Neural cell (in vitro differentiated cells): Measurements from ENCODE around the gene SH3PXD2A. TPM values are rescaled to one million over a fixed set of nuclear protein-coding genes. Genes with fewer than 3 reads are reported as not detected.

ENCODE experiments used
- H2AFZ ChIP-seq: fragments of 200-600, 300-800 bp; sonication (generic), shearing (Covaris generic); 2 replicates; pipeline ENCODE4 v1.6.0; 2014; ENCODE audit warnings: low read depth, mild to moderate bottlenecking, antibody characterized with exemption, low read length, moderate library complexity
- H3F3A ChIP-seq: fragments of 200-600 bp; shearing (Covaris generic); 2 replicates; pipeline ENCODE4 v1.6.1; 2016; ENCODE audit warnings: mild to moderate bottlenecking, moderate library complexity, mixed read lengths, antibody characterized with exemption, low read length; ENCODE audit not compliant: insufficient read depth, poor library complexity, severe bottlenecking
- H3K27ac ChIP-seq: fragments of 200-600, 300-800 bp; sonication (generic), shearing (Covaris generic); 2 replicates; pipeline ENCODE4 v1.5.1; 2014; ENCODE audit warnings: mild to moderate bottlenecking, low read length, moderate library complexity
- H3K27me3 ChIP-seq: fragments of 300-800, 200-600 bp; sonication (generic), shearing (Covaris generic); 2 replicates; pipeline ENCODE4 v1.6.0; 2014; ENCODE audit warnings: mild to moderate bottlenecking, low read depth, low read length, moderate library complexity; ENCODE audit not compliant: insufficient read depth
- H3K36me3 ChIP-seq: fragments of 300-800, 200-600 bp; sonication (generic), shearing (Covaris generic); 2 replicates; pipeline ENCODE4 v1.5.1; 2014; ENCODE audit warnings: mild to moderate bottlenecking, antibody characterized with exemption, low read length, moderate library complexity; ENCODE audit not compliant: insufficient read depth
- H3K4me2 ChIP-seq: fragments of 300-800, 200-600 bp; sonication (generic), shearing (Covaris generic); 2 replicates; pipeline ENCODE4 v1.6.0; 2014; ENCODE audit warnings: mild to moderate bottlenecking, low read length
- H3K4me3 ChIP-seq: fragments of 300-800, 200-600 bp; sonication (generic), shearing (Covaris generic); 2 replicates; pipeline ENCODE4 v1.5.1; 2014; ENCODE audit warnings: mild to moderate bottlenecking, low read length, moderate library complexity
- H3K79me2 ChIP-seq: fragments of 200-600 bp; shearing (Covaris generic); replicated peaks from 2 replicates; pipeline ENCODE4 v1.6.0; 2014; ENCODE audit warnings: mild to moderate bottlenecking, low read length, moderate library complexity; ENCODE audit not compliant: insufficient read depth
- H3K9ac ChIP-seq: fragments of 300-800, 200-600 bp; sonication (generic), shearing (Covaris generic); 2 replicates; pipeline ENCODE4 v1.6.1; 2016; ENCODE audit warnings: mild to moderate bottlenecking, low read length, mixed read lengths
- H3K9me2 ChIP-seq: fragments of 200-600 bp; shearing (Covaris generic); 2 replicates; pipeline ENCODE4 v1.6.1; 2016; ENCODE audit warnings: mild to moderate bottlenecking, low read length, mixed read lengths; ENCODE audit not compliant: insufficient read depth
- H3K9me3 ChIP-seq: fragments of 200-600, 300-800 bp; sonication (generic), shearing (Covaris generic); 2 replicates; pipeline ENCODE4 v1.6.1; 2016; ENCODE audit warnings: mild to moderate bottlenecking, mixed run types, low read length, moderate library complexity, mixed read lengths
- H4K20me1 ChIP-seq: fragments of 200-600 bp; shearing (Covaris generic); 2 replicates; pipeline ENCODE4 v1.6.1; 2016; ENCODE audit warnings: mild to moderate bottlenecking, mixed run types; ENCODE audit not compliant: insufficient read depth
- EP300 ChIP-seq: fragments of 450-650 bp; conservative IDR thresholded peaks from 2 replicates; pipeline ENCODE4 v1.6.1; 2014; ENCODE audit warnings: antibody characterized with exemption, mild to moderate bottlenecking, moderate library complexity; ENCODE audit not compliant: poor library complexity, severe bottlenecking
- EZH2 ChIP-seq: fragments of 200-600, 300-800 bp; shearing (Covaris generic), sonication (generic); IDR thresholded peaks from 2 replicates; pipeline ENCODE4 v1.6.1; 2014; ENCODE audit warnings: antibody characterized with exemption, low read length, borderline replicate concordance, mild to moderate bottlenecking; ENCODE audit not compliant: insufficient read depth, poor library complexity, severe bottlenecking
- MXI1 ChIP-seq: fragments of 450-650 bp; conservative IDR thresholded peaks from 2 replicates; pipeline ENCODE4 v1.6.1; 2014; ENCODE audit warnings: antibody characterized with exemption, mild to moderate bottlenecking; ENCODE audit not compliant: poor library complexity, severe bottlenecking
- POLR2AphosphoS5 ChIP-seq: IDR thresholded peaks from 2 replicates; pipeline ENCODE4 v1.6.1; 2012
- RAD21 ChIP-seq: fragments of 450-650 bp; conservative IDR thresholded peaks from 2 replicates; pipeline ENCODE4 v1.6.1; 2014; ENCODE audit warnings: antibody characterized with exemption, mild to moderate bottlenecking, moderate library complexity
- SMC3 ChIP-seq: fragments of 450-650 bp; conservative IDR thresholded peaks from 2 replicates; pipeline ENCODE4 v1.6.1; 2014; ENCODE audit warnings: antibody characterized with exemption, mild to moderate bottlenecking, moderate library complexity; ENCODE audit not compliant: poor library complexity
- TAF1 ChIP-seq: IDR thresholded peaks from 2 replicates; pipeline ENCODE4 v1.6.1; 2012; ENCODE audit warnings: low read depth
- polyA plus RNA-seq: library from polyadenylated mRNA; depleted of rRNA; stranded (reverse); fragments of >200 nt; gene quantifications from 2 replicates; pipeline ENCODE4 v1.2.3, GENCODE V29; 2014
- TF ChIP-seq, protein P1 (sequence below): fragments of 450-650 bp; IDR thresholded peaks from 2 replicates; pipeline ENCODE4 v1.5.1; 2014; ENCODE audit warnings: antibody characterized with exemption, mild to moderate bottlenecking, moderate library complexity; ENCODE audit not compliant: poor library complexity, severe bottlenecking
- TF ChIP-seq, protein P2 (sequence below): IDR thresholded peaks from 2 replicates; pipeline ENCODE4 v1.6.1; 2012; ENCODE audit warnings: borderline replicate concordance

Gene SH3PXD2A
- polyA plus RNA-seq, 1 donor from 2014 or later, result 5.2 TPM

DNA sequence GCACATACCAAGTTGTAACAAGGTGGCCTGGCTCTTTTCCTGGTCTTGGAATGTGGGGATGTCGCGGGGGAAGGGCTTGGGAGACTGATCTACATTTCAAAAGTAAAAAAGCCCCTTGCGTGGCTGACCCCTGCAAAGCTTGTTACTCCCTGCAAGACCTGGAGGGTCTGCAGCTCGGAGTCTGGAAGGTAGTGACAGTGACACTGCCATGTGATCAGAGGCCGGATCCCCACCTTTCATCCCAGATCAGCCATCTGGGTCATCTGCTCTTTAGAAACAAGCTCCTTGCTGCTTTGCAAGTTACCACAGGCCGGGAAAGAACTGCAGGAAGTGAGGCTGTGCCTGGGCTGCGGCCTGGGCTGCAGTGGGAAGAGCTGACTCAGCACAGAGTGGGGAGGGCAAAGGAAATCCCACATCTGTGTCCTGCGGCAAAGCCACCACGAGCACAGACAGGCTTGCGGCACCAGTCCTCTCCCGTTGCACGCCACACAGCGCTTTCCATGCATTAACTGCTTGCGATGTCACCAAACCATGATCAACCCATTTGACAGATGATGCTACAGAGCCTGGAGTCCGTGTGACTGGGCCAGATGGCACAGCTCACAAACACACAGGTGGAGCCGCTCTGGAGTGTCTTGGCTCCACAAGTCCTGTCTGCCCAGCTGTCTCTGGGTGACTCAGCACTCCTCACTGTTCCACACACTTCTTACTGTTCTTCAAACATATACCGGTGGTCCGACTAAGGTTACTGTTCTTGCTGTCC, 97.7 kb downstream of the SH3PXD2A start:
- H3K9me3 ChIP-seq, result no peaks in the 10 kb centered on the region
- no peaks in the 10 kb centered on the region for H3K27me3 ChIP-seq
- H3K4me2 ChIP-seq, result no peak overlapping the region
- no peak overlapping the region for H3K27ac ChIP-seq
- no peak for TF ChIP-seq RAD21
- TF ChIP-seq TAF1, result no peak
- TF ChIP-seq EP300, result no peak
- TF ChIP-seq, protein P1, sequence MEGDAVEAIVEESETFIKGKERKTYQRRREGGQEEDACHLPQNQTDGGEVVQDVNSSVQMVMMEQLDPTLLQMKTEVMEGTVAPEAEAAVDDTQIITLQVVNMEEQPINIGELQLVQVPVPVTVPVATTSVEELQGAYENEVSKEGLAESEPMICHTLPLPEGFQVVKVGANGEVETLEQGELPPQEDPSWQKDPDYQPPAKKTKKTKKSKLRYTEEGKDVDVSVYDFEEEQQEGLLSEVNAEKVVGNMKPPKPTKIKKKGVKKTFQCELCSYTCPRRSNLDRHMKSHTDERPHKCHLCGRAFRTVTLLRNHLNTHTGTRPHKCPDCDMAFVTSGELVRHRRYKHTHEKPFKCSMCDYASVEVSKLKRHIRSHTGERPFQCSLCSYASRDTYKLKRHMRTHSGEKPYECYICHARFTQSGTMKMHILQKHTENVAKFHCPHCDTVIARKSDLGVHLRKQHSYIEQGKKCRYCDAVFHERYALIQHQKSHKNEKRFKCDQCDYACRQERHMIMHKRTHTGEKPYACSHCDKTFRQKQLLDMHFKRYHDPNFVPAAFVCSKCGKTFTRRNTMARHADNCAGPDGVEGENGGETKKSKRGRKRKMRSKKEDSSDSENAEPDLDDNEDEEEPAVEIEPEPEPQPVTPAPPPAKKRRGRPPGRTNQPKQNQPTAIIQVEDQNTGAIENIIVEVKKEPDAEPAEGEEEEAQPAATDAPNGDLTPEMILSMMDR, result no peak
- TF ChIP-seq EZH2, result no peak
- TF ChIP-seq SMC3, result no peak
- no peak for TF ChIP-seq MXI1
- TF ChIP-seq, protein P2, sequence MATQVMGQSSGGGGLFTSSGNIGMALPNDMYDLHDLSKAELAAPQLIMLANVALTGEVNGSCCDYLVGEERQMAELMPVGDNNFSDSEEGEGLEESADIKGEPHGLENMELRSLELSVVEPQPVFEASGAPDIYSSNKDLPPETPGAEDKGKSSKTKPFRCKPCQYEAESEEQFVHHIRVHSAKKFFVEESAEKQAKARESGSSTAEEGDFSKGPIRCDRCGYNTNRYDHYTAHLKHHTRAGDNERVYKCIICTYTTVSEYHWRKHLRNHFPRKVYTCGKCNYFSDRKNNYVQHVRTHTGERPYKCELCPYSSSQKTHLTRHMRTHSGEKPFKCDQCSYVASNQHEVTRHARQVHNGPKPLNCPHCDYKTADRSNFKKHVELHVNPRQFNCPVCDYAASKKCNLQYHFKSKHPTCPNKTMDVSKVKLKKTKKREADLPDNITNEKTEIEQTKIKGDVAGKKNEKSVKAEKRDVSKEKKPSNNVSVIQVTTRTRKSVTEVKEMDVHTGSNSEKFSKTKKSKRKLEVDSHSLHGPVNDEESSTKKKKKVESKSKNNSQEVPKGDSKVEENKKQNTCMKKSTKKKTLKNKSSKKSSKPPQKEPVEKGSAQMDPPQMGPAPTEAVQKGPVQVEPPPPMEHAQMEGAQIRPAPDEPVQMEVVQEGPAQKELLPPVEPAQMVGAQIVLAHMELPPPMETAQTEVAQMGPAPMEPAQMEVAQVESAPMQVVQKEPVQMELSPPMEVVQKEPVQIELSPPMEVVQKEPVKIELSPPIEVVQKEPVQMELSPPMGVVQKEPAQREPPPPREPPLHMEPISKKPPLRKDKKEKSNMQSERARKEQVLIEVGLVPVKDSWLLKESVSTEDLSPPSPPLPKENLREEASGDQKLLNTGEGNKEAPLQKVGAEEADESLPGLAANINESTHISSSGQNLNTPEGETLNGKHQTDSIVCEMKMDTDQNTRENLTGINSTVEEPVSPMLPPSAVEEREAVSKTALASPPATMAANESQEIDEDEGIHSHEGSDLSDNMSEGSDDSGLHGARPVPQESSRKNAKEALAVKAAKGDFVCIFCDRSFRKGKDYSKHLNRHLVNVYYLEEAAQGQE, result no peak
- no peak for TF ChIP-seq POLR2AphosphoS5
- no peak overlapping the region for H3K4me3 ChIP-seq
- H3K36me3 ChIP-seq, result no peaks in the 10 kb centered on the region
- H3K9me2 ChIP-seq, result no peaks in the 10 kb centered on the region
- no peak overlapping the region for H2AFZ ChIP-seq
- no peaks in the 10 kb centered on the region for H3F3A ChIP-seq
- H3K79me2 ChIP-seq, result no peaks in the 10 kb centered on the region
- no peak overlapping the region for H3K9ac ChIP-seq
- H4K20me1 ChIP-seq, result no peaks in the 10 kb centered on the region

DNA sequence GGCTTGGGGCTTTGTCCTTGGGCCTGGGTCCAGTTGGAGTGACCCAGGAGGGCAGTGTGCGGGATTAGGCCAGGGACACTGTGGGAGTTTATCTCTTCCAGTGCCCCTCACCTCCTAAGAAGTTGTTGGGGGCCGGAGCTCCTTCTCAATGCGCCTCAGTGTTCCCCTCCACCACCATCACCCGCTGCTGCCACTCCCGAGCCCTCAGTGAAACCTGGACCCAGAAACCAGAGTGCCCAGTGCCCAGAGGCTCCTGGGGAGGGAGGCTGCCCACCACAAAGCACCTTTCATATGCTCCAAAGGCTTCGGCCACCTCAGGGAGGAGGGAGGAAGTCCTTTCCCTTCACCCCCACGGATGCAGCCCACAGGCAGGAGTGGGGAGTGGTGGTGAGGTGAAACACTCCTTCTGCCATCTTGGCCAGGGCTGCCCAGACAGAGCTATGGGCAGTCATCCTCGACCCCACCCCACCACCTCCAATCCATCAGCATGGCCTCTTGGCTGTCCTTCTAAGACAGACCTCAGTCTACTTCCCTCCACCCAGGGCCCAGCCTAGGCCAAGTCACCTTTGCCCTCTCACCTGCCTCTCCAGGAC, 99.0 kb downstream of the SH3PXD2A start:
- Histone ChIP-seq H3K4me2 (no peak overlapping the region), H3F3A (no peaks in the 10 kb centered on the region), H3K4me3 (no peak overlapping the region), H4K20me1 (no peaks in the 10 kb centered on the region), H2AFZ (no peak overlapping the region), H3K36me3 (no peaks in the 10 kb centered on the region), H3K27me3 (no peaks in the 10 kb centered on the region), H3K9me2 (no peaks in the 10 kb centered on the region), H3K9me3 (no peaks in the 10 kb centered on the region), H3K79me2 (no peaks in the 10 kb centered on the region), H3K9ac (no peak overlapping the region), H3K27ac (no peak overlapping the region)
- no peak for TF ChIP-seq POLR2AphosphoS5
